Parathyroid adenoma (tissue), 2 donors: ENCODE data around the gene SCYL2.
"Not testable (repeated sequence)": the region's sequence is repeated elsewhere in the genome, so short reads cannot be mapped to it uniquely, and the experiment has no call there.

Source experiments
- H2AFZ ChIP-seq: fragments of 300-600 bp; sonication (generic); one replicate; pipeline ENCODE4 v1.7.0; 2017; ENCODE audit warnings: antibody characterized with exemption, mild to moderate bottlenecking
- H3K27ac ChIP-seq: fragments of 300-600 bp; sonication (generic); one replicate; pipeline ENCODE4 v1.7.0; 2017
- H3K27me3 ChIP-seq: fragments of 300-600 bp; sonication (generic); one replicate; pipeline ENCODE4 v1.7.0; 2017; ENCODE audit warnings: low read length; ENCODE audit not compliant: control insufficient read depth, insufficient read depth
- H3K36me3 ChIP-seq: fragments of 300-600 bp; sonication (generic); one replicate; pipeline ENCODE4 v1.7.0; 2017; ENCODE audit warnings: low read length; ENCODE audit not compliant: control insufficient read depth, insufficient read depth
- H3K4me1 ChIP-seq: fragments of 300-600 bp; sonication (generic); one replicate; pipeline ENCODE4 v1.7.0; 2017; ENCODE audit warnings: control low read depth
- H3K4me2 ChIP-seq: fragments of 300-600 bp; sonication (generic); one replicate; pipeline ENCODE4 v1.7.0; 2017; ENCODE audit warnings: low read length
- H3K4me3 ChIP-seq: fragments of 300-600 bp; sonication (generic); one replicate; pipeline ENCODE4 v1.7.0; 2017; ENCODE audit warnings: low read depth, low read length
- H3K79me2 ChIP-seq: fragments of 300-600 bp; sonication (generic); one replicate; pipeline ENCODE4 v1.7.0; 2017; ENCODE audit warnings: control low read depth
- H3K9ac ChIP-seq: fragments of 300-600 bp; sonication (generic); one replicate; pipeline ENCODE4 v1.7.0; 2017; ENCODE audit warnings: mild to moderate bottlenecking
- H3K9me3 ChIP-seq: fragments of 300-600 bp; sonication (generic); one replicate; pipeline ENCODE4 v1.7.0; 2017; ENCODE audit warnings: low read length; ENCODE audit not compliant: control insufficient read depth
- TF ChIP-seq, protein P1 (sequence below): fragments of 300-600 bp; sonication (generic); IDR thresholded peaks from one replicate; pipeline ENCODE4 v1.7.0; 2017; ENCODE audit warnings: antibody characterized with exemption, mild to moderate bottlenecking
- donor health status: primary hyperparathyroidism.

SCYL2 gene

DNA sequence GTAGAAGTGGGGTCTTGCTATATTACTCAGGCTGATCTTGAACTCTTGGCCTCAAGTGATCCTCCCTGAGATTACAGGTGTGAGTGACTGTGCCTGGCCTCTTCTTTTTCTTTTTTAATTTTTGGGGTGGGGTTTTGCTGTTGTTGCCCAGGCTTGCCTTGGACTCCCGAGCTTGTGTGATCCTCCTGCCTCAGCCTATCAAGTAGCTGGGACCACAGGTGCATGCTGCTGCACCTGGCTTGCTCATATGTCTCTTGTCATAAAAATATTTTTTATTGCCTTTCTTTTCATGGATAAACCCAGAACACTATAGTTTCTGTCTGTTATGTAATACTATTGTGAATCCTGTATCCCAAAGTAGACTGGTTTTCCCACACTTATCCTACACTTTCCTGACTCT is 26.0 kb downstream of the SCYL2 start:
- H3K4me1 ChIP-seq, result no peaks in the 10 kb centered on the region
- no peaks in the 10 kb centered on the region for H3K36me3 ChIP-seq
- no peaks in the 10 kb centered on the region for H3K9me3 ChIP-seq
- TF ChIP-seq, protein P1, sequence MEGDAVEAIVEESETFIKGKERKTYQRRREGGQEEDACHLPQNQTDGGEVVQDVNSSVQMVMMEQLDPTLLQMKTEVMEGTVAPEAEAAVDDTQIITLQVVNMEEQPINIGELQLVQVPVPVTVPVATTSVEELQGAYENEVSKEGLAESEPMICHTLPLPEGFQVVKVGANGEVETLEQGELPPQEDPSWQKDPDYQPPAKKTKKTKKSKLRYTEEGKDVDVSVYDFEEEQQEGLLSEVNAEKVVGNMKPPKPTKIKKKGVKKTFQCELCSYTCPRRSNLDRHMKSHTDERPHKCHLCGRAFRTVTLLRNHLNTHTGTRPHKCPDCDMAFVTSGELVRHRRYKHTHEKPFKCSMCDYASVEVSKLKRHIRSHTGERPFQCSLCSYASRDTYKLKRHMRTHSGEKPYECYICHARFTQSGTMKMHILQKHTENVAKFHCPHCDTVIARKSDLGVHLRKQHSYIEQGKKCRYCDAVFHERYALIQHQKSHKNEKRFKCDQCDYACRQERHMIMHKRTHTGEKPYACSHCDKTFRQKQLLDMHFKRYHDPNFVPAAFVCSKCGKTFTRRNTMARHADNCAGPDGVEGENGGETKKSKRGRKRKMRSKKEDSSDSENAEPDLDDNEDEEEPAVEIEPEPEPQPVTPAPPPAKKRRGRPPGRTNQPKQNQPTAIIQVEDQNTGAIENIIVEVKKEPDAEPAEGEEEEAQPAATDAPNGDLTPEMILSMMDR, result no peak
- no peaks in the 10 kb centered on the region for H3K79me2 ChIP-seq
- no peak overlapping the region for H3K4me3 ChIP-seq
- no peaks in the 10 kb centered on the region for H3K27me3 ChIP-seq
- no peak overlapping the region for H3K4me2 ChIP-seq
- H3K27ac ChIP-seq, result no peak overlapping the region
- H3K9ac ChIP-seq, result no peak overlapping the region
- H2AFZ ChIP-seq, result no peak overlapping the region

DNA sequence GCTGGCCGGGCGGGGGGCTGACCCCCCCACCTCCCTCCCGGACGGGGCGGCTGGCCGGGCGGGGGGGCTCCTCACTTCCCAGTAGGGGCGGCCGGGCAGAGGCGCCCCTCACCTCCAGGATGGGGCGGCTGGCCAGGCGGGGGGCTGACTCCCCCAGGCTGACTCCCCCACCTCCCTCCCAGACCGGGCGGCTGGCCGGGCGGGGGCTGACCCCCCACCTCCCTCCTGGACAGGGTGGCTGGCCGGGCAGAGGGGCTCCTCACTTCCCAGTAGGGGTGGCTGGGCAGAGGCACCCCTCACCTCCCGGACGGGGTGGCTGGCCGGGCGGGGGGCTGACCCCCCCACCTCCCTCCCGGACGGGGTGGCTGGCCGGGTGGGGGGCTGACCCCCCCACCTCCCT is 27.4 kb downstream of the SCYL2 start:
- H2AFZ ChIP-seq, H3K79me2 ChIP-seq: not testable (repeated sequence)

DNA sequence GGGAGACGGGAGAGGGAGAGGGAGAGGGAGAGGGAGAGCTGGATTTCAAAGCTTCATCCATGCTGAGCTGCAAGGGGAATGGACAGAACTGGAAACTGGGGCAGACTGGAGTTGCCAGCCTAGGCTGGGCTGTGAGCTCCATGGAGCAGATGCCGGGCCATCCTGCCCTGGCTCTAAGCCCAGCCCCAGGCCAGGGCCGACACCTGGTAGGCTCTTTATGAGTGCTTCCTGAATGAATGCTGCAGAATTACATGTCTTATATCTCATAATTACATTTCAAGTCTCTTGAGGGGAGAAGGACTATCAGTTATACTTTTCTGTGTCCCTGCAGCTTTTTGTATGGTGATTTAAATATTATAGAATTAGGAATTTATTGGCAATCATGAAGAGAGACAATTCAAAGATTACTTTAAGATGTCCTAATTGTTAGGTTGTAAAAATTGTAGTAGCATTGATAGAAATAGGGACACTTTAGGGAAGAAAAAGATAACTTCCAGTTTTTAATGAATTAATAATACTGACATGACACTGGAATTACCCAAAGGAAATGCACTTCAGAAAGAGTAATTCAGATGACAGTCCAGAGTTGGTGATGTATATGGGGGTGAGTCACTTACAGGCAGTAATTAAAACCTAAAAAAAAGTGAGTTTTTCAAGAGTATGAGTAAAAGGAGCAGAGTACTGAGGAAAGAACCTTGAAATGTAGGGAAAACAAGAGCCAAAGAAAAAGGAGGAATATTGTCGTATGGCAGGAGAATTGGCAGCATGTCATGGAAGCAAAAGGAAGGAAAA is 29.0 kb downstream of the SCYL2 start:
- Histone ChIP-seq H3K36me3 (no peaks in the 10 kb centered on the region), H3K79me2 (no peaks in the 10 kb centered on the region), H2AFZ (no peak overlapping the region), H3K9ac (no peak overlapping the region), H3K9me3 (no peaks in the 10 kb centered on the region), H3K4me2 (no peak overlapping the region), H3K27ac (no peak overlapping the region), H3K4me3 (no peak overlapping the region), H3K4me1 (no peaks in the 10 kb centered on the region), H3K27me3 (no peaks in the 10 kb centered on the region)
- TF ChIP-seq, protein P1, result no peak

More for the DNA sequence above, 27.4 kb downstream of the SCYL2 start:
- not testable (repeated sequence) for H3K27ac ChIP-seq, H3K36me3 ChIP-seq, H3K9me3 ChIP-seq, H3K4me1 ChIP-seq, H3K9ac ChIP-seq, H3K27me3 ChIP-seq, H3K4me2 ChIP-seq, H3K4me3 ChIP-seq

DNA sequence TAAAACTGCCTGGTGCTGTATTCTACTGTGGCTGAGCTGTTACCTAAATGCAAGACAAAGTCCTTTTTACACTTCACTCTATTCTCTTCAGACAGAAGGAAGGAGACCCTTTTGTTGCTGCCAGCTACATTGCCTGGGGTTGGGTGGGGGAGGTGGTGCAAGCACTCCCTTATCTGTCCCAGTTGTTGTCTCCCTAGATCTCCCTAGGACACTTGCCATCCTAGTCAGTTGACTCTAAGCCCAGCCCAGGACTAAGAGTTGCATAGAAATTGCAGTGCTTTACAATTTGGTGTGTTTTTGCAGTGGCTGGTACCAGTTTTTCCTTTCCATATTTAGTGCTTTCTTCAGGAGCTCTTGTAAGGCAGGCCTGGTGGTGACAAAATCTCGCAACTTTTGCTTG is 35.1 kb downstream of the SCYL2 start:
- Histone ChIP-seq H3K4me2 (no peak overlapping the region), H3K36me3 (no peaks in the 10 kb centered on the region), H3K9me3 (no peaks in the 10 kb centered on the region), H2AFZ (no peak overlapping the region), H3K9ac (no peak overlapping the region), H3K27me3 (no peaks in the 10 kb centered on the region), H3K27ac (no peak overlapping the region), H3K4me3 (no peak overlapping the region), H3K79me2 (peaks cover 8% of the 10 kb centered on the region), H3K4me1 (no peaks in the 10 kb centered on the region)
- TF ChIP-seq, protein P1, result no peak

DNA sequence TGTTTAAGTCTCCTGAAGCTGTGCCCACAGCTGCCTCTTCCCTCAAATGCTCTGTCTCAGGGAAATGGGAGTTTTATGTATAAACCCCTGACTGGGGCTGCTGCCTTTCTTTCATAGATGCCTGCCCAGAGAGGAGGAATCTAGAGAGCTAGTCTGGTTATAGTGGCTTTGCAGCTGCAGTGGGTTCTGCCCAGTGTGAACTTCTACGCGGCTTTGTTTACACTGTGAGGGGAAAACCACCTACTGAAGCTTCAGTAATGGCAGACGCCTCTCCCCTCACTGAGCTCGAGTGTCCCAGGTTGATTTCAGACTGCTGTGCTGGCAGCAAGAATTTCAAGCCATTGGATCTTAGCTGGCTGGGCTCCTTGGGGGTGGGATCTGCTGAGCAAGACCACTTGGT is 36.9 kb downstream of the SCYL2 start:
- Histone ChIP-seq H3K4me1 (no peaks in the 10 kb centered on the region), H3K36me3 (no peaks in the 10 kb centered on the region)
- TF ChIP-seq, protein P1, result no peak

DNA sequence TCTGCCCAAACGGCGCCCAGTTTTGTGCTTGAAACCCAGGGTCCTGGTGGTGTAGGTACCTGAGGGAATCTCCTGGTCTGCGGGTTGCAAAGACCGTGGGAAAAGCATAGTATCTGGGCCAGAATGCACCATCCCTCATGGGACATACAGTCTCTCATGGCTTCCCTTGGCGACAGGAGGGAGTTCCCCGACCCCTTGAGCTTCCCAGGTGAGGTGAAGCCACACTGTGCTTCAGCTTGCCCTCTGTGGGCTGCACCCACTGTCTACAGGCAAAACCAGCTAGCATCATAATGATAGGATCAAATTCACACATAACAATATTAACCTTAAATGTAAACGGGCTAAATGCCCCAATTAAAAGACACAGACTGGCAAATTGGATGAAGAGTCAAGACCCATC is 37.4 kb downstream of the SCYL2 start:
- not testable (repeated sequence) for H3K27ac ChIP-seq, H3K9me3 ChIP-seq, H3K9ac ChIP-seq, H3K79me2 ChIP-seq, H3K4me3 ChIP-seq, H2AFZ ChIP-seq, H3K4me2 ChIP-seq, H3K4me1 ChIP-seq, H3K27me3 ChIP-seq, H3K36me3 ChIP-seq

More for the DNA sequence above, 36.9 kb downstream of the SCYL2 start:
- Histone ChIP-seq H3K9ac (no peak overlapping the region), H3K27ac (no peak overlapping the region), H3K4me2 (no peak overlapping the region), H2AFZ (no peak overlapping the region), H3K79me2 (peaks cover 8% of the 10 kb centered on the region), H3K9me3 (no peaks in the 10 kb centered on the region), H3K4me3 (no peak overlapping the region), H3K27me3 (no peaks in the 10 kb centered on the region)

DNA sequence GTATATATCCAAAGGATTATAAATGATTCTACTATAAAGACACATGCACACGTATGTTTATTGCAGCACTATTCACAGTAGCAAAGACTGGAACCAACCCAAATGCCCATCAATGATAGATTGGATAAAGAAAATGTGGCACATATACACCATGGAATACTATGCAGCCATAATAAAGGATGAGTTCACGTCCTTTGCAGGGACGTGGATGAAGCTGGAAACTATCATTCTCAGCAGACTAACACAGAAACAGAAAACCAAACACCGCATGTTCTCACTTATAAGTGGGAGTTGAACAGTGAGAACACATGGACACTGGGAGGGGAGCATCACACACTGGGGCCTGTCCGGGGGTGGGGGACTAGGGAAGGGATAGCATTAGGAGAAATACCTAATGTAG is 41.2 kb downstream of the SCYL2 start:
- H3K4me3 ChIP-seq, H3K9ac ChIP-seq, H3K9me3 ChIP-seq, H3K27ac ChIP-seq, H3K4me2 ChIP-seq, H3K4me1 ChIP-seq, H3K36me3 ChIP-seq, H2AFZ ChIP-seq, H3K79me2 ChIP-seq, H3K27me3 ChIP-seq: not testable (repeated sequence)
